Gastrocnemius medialis (tissue), 4 donors: ENCODE measurements around the gene NTRK3.

ENCODE experiments used
- POLR2A ChIP-seq, 2 donors: fragments of 450-650 bp; IDR thresholded peaks; one replicate each; pipeline ENCODE4 v1.6.1; 2017; ENCODE audit warnings: antibody characterized with exemption in 2 of 2, mild to moderate bottlenecking in 2 of 2, moderate library complexity in 2 of 2
- TF ChIP-seq, protein P1 (sequence below), 5 experiments: fragments of 450-650 bp in 3 of 5; fragments of 200-600 bp in 2 of 5; sonication (generic) in 2 of 5; IDR thresholded peaks in 4 of 5; conservative IDR thresholded peaks in 1 of 5; 1 replicate in 4 of 5; 2 replicates in 1 of 5; pipeline ENCODE4 v1.5.1; 2016 to 2019; ENCODE audit warnings: antibody characterized with exemption in 5 of 5, mild to moderate bottlenecking in 3 of 5, moderate library complexity in 3 of 5

GRCh38 chr15:88243895-88244787, 12.4 kb downstream of the NTRK3 start:
- TF ChIP-seq, protein P1, sequence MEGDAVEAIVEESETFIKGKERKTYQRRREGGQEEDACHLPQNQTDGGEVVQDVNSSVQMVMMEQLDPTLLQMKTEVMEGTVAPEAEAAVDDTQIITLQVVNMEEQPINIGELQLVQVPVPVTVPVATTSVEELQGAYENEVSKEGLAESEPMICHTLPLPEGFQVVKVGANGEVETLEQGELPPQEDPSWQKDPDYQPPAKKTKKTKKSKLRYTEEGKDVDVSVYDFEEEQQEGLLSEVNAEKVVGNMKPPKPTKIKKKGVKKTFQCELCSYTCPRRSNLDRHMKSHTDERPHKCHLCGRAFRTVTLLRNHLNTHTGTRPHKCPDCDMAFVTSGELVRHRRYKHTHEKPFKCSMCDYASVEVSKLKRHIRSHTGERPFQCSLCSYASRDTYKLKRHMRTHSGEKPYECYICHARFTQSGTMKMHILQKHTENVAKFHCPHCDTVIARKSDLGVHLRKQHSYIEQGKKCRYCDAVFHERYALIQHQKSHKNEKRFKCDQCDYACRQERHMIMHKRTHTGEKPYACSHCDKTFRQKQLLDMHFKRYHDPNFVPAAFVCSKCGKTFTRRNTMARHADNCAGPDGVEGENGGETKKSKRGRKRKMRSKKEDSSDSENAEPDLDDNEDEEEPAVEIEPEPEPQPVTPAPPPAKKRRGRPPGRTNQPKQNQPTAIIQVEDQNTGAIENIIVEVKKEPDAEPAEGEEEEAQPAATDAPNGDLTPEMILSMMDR (IDR thresholded peaks at IDR 0.05 in 4 of 5, conservative IDR thresholded peaks at IDR 0.05 in 1 of 5) = peak in 4 of 5 experiments; percentile 18 to 45 (median 34)
- TF ChIP-seq POLR2A (IDR thresholded peaks at IDR 0.05) = no peak
